GM18868 (cell line): ENCODE results near the gene NEK7.

Experiments used
- ATAC-seq: cut with Tn5 transposase; IDR thresholded peaks from one replicate; pipeline ENCODE4 v1.9.1; 2021; ENCODE audit warnings: mild to moderate bottlenecking, moderate library complexity; ENCODE audit not compliant: unreplicated experiment

The NEK7 gene

GRCh38 chr1:198253259-198253658, 96.5 kb downstream of the NEK7 start:
- peak; percentile 88 for ATAC-seq

GRCh38 chr1:198253668-198254067, 96.9 kb downstream of the NEK7 start:
- ATAC-seq: peak; percentile 95

GRCh38 chr1:198254521-198254920, 97.7 kb downstream of the NEK7 start:
- ATAC-seq: no peak

GRCh38 chr1:198254948-198255347, 98.2 kb downstream of the NEK7 start:
- ATAC-seq: no peak

- no peak for ATAC-seq
These were observed 99.0 kb downstream of the NEK7 start for GRCh38 chr1:198255784-198256183.

- ATAC-seq: peak; percentile 59
These were observed 101.7 kb downstream of the NEK7 start for GRCh38 chr1:198258491-198258890.

GRCh38 chr1:198259333-198260074, 102.7 kb downstream of the NEK7 start:
- no peak for ATAC-seq

GRCh38 chr1:198261886-198262285, 105.1 kb downstream of the NEK7 start:
- no peak for ATAC-seq

- ATAC-seq: no peak
These were observed 106.4 kb downstream of the NEK7 start for GRCh38 chr1:198263186-198263585.

GRCh38 chr1:198264282-198264681, 107.5 kb downstream of the NEK7 start:
- ATAC-seq: no peak

GRCh38 chr1:198265073-198265661, 108.4 kb downstream of the NEK7 start:
- no peak for ATAC-seq

GRCh38 chr1:198267056-198267455, 110.3 kb downstream of the NEK7 start:
- no peak for ATAC-seq

GRCh38 chr1:198267921-198268320, 111.1 kb downstream of the NEK7 start:
- no peak for ATAC-seq

GRCh38 chr1:198268784-198269645, 112.2 kb downstream of the NEK7 start:
- no peak for ATAC-seq

GRCh38 chr1:198269646-198269940, 112.8 kb downstream of the NEK7 start:
- no peak for ATAC-seq

GRCh38 chr1:198270273-198270828, 113.6 kb downstream of the NEK7 start:
- ATAC-seq: no peak

GRCh38 chr1:198271467-198271866, 114.7 kb downstream of the NEK7 start:
- no peak for ATAC-seq

GRCh38 chr1:198272492-198272891, 115.7 kb downstream of the NEK7 start:
- no peak for ATAC-seq

GRCh38 chr1:198273748-198274295, 117.0 kb downstream of the NEK7 start:
- no peak for ATAC-seq

GRCh38 chr1:198275597-198275996, 118.8 kb downstream of the NEK7 start:
- ATAC-seq: no peak

GRCh38 chr1:198276241-198276640, 119.4 kb downstream of the NEK7 start:
- ATAC-seq: no peak
